Body of pancreas (tissue), 4 donors: ENCODE results near the gene LRRC8B.

ENCODE experiments used
- POLR2A ChIP-seq, 3 donors: fragments of 450-650 bp; IDR thresholded peaks; one replicate each; pipeline ENCODE4 v1.6.1; 2016; ENCODE audit warnings: antibody characterized with exemption in 3 of 3, mild to moderate bottlenecking in 2 of 3
- TF ChIP-seq, protein P1 (sequence below), 7 experiments: fragments of 450-650 bp in 4 of 7; fragments of 200-600 bp in 3 of 7; sonication (generic) in 3 of 7; IDR thresholded peaks; one replicate each; pipeline ENCODE4 v1.5.1; 2016 to 2019; ENCODE audit warnings: antibody characterized with exemption in 7 of 7

- no peak for TF ChIP-seq POLR2A (IDR thresholded peaks at IDR 0.05)
- TF ChIP-seq, protein P1, sequence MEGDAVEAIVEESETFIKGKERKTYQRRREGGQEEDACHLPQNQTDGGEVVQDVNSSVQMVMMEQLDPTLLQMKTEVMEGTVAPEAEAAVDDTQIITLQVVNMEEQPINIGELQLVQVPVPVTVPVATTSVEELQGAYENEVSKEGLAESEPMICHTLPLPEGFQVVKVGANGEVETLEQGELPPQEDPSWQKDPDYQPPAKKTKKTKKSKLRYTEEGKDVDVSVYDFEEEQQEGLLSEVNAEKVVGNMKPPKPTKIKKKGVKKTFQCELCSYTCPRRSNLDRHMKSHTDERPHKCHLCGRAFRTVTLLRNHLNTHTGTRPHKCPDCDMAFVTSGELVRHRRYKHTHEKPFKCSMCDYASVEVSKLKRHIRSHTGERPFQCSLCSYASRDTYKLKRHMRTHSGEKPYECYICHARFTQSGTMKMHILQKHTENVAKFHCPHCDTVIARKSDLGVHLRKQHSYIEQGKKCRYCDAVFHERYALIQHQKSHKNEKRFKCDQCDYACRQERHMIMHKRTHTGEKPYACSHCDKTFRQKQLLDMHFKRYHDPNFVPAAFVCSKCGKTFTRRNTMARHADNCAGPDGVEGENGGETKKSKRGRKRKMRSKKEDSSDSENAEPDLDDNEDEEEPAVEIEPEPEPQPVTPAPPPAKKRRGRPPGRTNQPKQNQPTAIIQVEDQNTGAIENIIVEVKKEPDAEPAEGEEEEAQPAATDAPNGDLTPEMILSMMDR (IDR thresholded peaks at IDR 0.05): no peak
Observed at GRCh38 chr1:89553157-89553556, 28.5 kb downstream of the LRRC8B start.
